GM18861 (cell line): ENCODE measurements around the gene CDC14C.
"Not testable (repeated sequence)": the region's sequence is repeated elsewhere in the genome, so short reads cannot be mapped to it uniquely, and the experiment has no call there.

ENCODE experiments used
- ATAC-seq: cut with Tn5 transposase; IDR thresholded peaks from one replicate; pipeline ENCODE4 v1.9.1; 2021; ENCODE audit not compliant: unreplicated experiment

The CDC14C gene

GRCh38 chr7:48924433-48924832 lies at the start of gene CDC14C:
CDC14C (plus strand) TSS chr7:48924547; CDS start chr7:48924673, 126 bp downstream.
- ATAC-seq: no peak

- ATAC-seq: no peak
Measured at GRCh38 chr7:48875045-48875916, 49.1 kb upstream of the CDC14C start.

GRCh38 chr7:48876087-48876486 lies 48.3 kb upstream of the CDC14C start:
- no peak for ATAC-seq

GRCh38 chr7:48880851-48881250 lies 43.5 kb upstream of the CDC14C start:
- no peak for ATAC-seq

- no peak for ATAC-seq
Measured at GRCh38 chr7:48887500-48887899, 36.8 kb upstream of the CDC14C start.

- no peak for ATAC-seq
Measured at GRCh38 chr7:48894574-48894973, 29.8 kb upstream of the CDC14C start.

GRCh38 chr7:48899932-48900331 lies 24.4 kb upstream of the CDC14C start:
- ATAC-seq: no peak

- no peak for ATAC-seq
Measured at GRCh38 chr7:48901966-48902365, 22.4 kb upstream of the CDC14C start.

- ATAC-seq: no peak
Measured at GRCh38 chr7:48904975-48905374, 19.4 kb upstream of the CDC14C start.

- not testable (repeated sequence) for ATAC-seq
Measured at GRCh38 chr7:48905686-48906085, 18.7 kb upstream of the CDC14C start.

GRCh38 chr7:48909887-48910286 lies 14.5 kb upstream of the CDC14C start:
- ATAC-seq: not testable (repeated sequence)

GRCh38 chr7:48931481-48931880 lies 7.1 kb downstream of the CDC14C start:
- no peak for ATAC-seq

GRCh38 chr7:48932126-48932910 lies 8.0 kb downstream of the CDC14C start:
- no peak for ATAC-seq

GRCh38 chr7:48933549-48934085 lies 9.3 kb downstream of the CDC14C start:
- ATAC-seq: no peak

- ATAC-seq: no peak
Measured at GRCh38 chr7:48938539-48939295, 14.4 kb downstream of the CDC14C start.

GRCh38 chr7:48943279-48943990 lies 19.1 kb downstream of the CDC14C start:
- no peak for ATAC-seq

GRCh38 chr7:48955916-48956315 lies 31.6 kb downstream of the CDC14C start:
- no peak for ATAC-seq

GRCh38 chr7:48959676-48960075 lies 35.3 kb downstream of the CDC14C start:
- no peak for ATAC-seq

GRCh38 chr7:48962821-48963505 lies 38.6 kb downstream of the CDC14C start:
- no peak for ATAC-seq

GRCh38 chr7:48964074-48964473 lies 39.7 kb downstream of the CDC14C start:
- no peak for ATAC-seq
